ENCODE results near the gene TMEM87A. TPM values are rescaled to one million over a fixed set of nuclear protein-coding genes. Genes with fewer than 3 reads are reported as not detected.

The TMEM87A gene
- total and polyA plus RNA-seq, 2 of the 8 experiments (the other 6 are each of a cell fraction or from before 2014, with no cell fraction given): 15.2 to 33.1 TPM

- Histone ChIP-seq H4K8ac (ENCODE audit: extremely low read depth, insufficient read depth, low read length) (no peak overlapping the region), H3K14ac (ENCODE audit: insufficient read length) (no peak overlapping the region), H3K23ac (ENCODE audit: insufficient read length) (no peak overlapping the region), H3K56ac (replicated peaks; ENCODE audit: insufficient read length, low read depth, low read length) (no peak overlapping the region), H3K4me3 (ENCODE audit: extremely low read depth in 1 of 4, insufficient read depth in 2 of 4, low read depth in 3 of 4, low read length in 4 of 4) (no peak overlapping the region), H4K20me1 (replicated peaks in 1 of 2; ENCODE audit: control insufficient read depth in 1 of 2, insufficient read depth in 2 of 2, low read length in 2 of 2) (no peaks in the 10 kb centered on the region), H2BK5ac (ENCODE audit: low read depth, low read length) (no peak overlapping the region), H3K27ac (ENCODE audit: low read depth, low read length) (no peak overlapping the region), H2BK20ac (ENCODE audit: low read length) (no peak overlapping the region), H2BK12ac (ENCODE audit: low read depth, low read length) (no peak overlapping the region), H4K91ac (replicated peaks; ENCODE audit: insufficient read length, low read length) (no peak overlapping the region), H2AFZ (ENCODE audit: low read length) (no peak overlapping the region), H3K18ac (ENCODE audit: extremely low read depth, low read length) (no peak overlapping the region), H3K27me3 (replicated peaks in 1 of 4; ENCODE audit: control insufficient read depth in 3 of 4, extremely low read depth in 1 of 4, insufficient read depth in 3 of 4, low read length in 3 of 4) (no peaks in the 10 kb centered on the region), H4K5ac (ENCODE audit: insufficient read length, low read depth, low read length) (no peak overlapping the region), H3K4ac (replicated peaks; ENCODE audit: insufficient read length, low read depth, low read length) (no peak overlapping the region), H3K4me2 (ENCODE audit: insufficient read depth in 1 of 2, low read depth in 2 of 2, low read length in 2 of 2) (no peak overlapping the region), H3K23me2 (ENCODE audit: low read depth, low read length) (no peaks in the 10 kb centered on the region), H3K79me1 (ENCODE audit: low read depth, low read length) (no peaks in the 10 kb centered on the region), H3K79me2 (ENCODE audit: control insufficient read depth in 1 of 2, insufficient read depth in 2 of 2, low read length in 2 of 2) (no peaks in the 10 kb centered on the region), H3K9ac (replicated peaks in 1 of 4; ENCODE audit: extremely low read depth in 1 of 4, low read depth in 3 of 4, low read length in 3 of 4) (no peak overlapping the region), H3K36me3 (ENCODE audit: control insufficient read depth in 2 of 4, insufficient read depth in 4 of 4, low read length in 3 of 4) (peaks cover 5 to 54% (median 25%) of the 10 kb centered on the region in 4 experiments), H3K4me1 (replicated peaks in 1 of 4; ENCODE audit: control insufficient read depth in 3 of 4, insufficient read depth in 4 of 4, low read length in 3 of 4) (no peaks in the 10 kb centered on the region), H2BK15ac (ENCODE audit: low read length) (no peak overlapping the region), H2AK5ac (ENCODE audit: low read depth, low read length) (no peak overlapping the region), H3K9me3 (ENCODE audit: insufficient read depth in 2 of 2, low read depth in 1 of 2, low read length in 1 of 2) (no peaks in the 10 kb centered on the region), H2BK120ac (replicated peaks; ENCODE audit: low read depth, low read length) (no peak overlapping the region)
- DNase-seq (ENCODE audit: low read depth in 1 of 2, low spot score in 2 of 2) (no peak), FAIRE-seq (no peak)
- ChIA-PET POLR2A (ENCODE audit: partially characterized antibody) (interaction anchor here (1.8 kb wide), 1 partner anchor 55 kb away, joined by 6 read pairs; the partner anchor contains the start of gene TMEM87A), CTCF (ENCODE audit: partially characterized antibody) (interaction anchor here (1.3 kb wide), 1 partner anchor 82 kb away, joined by 3 read pairs; no protein-coding TSS in a partner anchor)
- WGBS, 2 experiments (ENCODE audit: extremely low coverage in 1 of 2, insufficient coverage in 1 of 2, insufficient read length in 1 of 2, insufficient replicate concordance in 2 of 2, low coverage in 1 of 2, low lambda C conversion rate in 2 of 2, missing lambda C conversion rate in 1 of 2): 46% methylated on average over 2 of the region's 2 CpGs; no CpG with 5 or more reads in 1 of the 2 experiments
- TF ChIP-seq JUN (IDR thresholded peaks at IDR 0.05; ENCODE audit: low read depth, low read length) (no peak), PHF8 (conservative IDR thresholded peaks at IDR 0.05; ENCODE audit: low read depth, low read length) (no peak), SRF (IDR thresholded peaks at IDR 0.05; ENCODE audit: low read depth, low read length) (no peak), BCL11A (IDR thresholded peaks at IDR 0.05; ENCODE audit: low read depth in 2 of 2, low read length in 2 of 2) (no peak), SP2 (IDR thresholded peaks at IDR 0.05; ENCODE audit: low read length) (no peak), ATF3 (IDR thresholded peaks at IDR 0.05; ENCODE audit: insufficient read depth, low read depth, low read length) (no peak), CHD1 (IDR thresholded peaks at IDR 0.05; ENCODE audit: low read depth, low read length) (no peak), CTCF (IDR thresholded peaks at IDR 0.05; ENCODE audit: control extremely low read depth in 1 of 3, insufficient read depth in 1 of 3, low read depth in 1 of 3, low read length in 3 of 3) (no peak), EGR1 (IDR thresholded peaks at IDR 0.05; ENCODE audit: borderline replicate concordance, low read depth, low read length) (no peak), TEAD4 (IDR thresholded peaks at IDR 0.05; ENCODE audit: low read depth, low read length) (no peak)
Observed at GRCh38 chr15:42218953-42219592, 54.2 kb downstream of the TMEM87A start.
